H1 (cell line): ENCODE measurements around the gene ADRM1. TPM values are rescaled to one million over a fixed set of nuclear protein-coding genes. Genes with fewer than 3 reads are reported as not detected.
A peak's percentile ranks its signal among the peaks of the same experiment; 100 is the strongest.

Experiments
- CTCF ChIA-PET: fragments of 300-600 bp; sonication (Branson Sonifier 250); formaldehyde crosslinking; loops from one replicate; lab custom pipeline; 2021; ENCODE audit not compliant: partially characterized antibody; lab: Charles Lee
- POLR2A ChIA-PET: fragments of 300-600 bp; sonication (Branson Sonifier 250); formaldehyde crosslinking; loops from one replicate; lab custom pipeline; 2021; ENCODE audit warnings: inconsistent platforms; ENCODE audit not compliant: partially characterized antibody; lab: Charles Lee
- DNase-seq, 2 experiments: peaks; one replicate each; pipeline versions ENCODE4 v3.0.0 to v3.0.0-alpha.2; 2010 to 2022; ENCODE audit warnings: low spot score in 2 of 2, low read depth in 1 of 2, mixed read lengths in 1 of 2
- FAIRE-seq: peaks from 2 replicates; lab custom pipeline; 2011; peaks lifted over from hg19 to GRCh38; lab: Jason Lieb, UNC
- H2AFZ ChIP-seq: 2 replicates; pipeline ENCODE4 v1.8.1; 2012; ENCODE audit warnings: low read length, inconsistent platforms
- H2AK5ac ChIP-seq: 2 replicates; pipeline ENCODE4 v1.6.1; 2013; ENCODE audit warnings: low read depth, low read length
- H2BK120ac ChIP-seq: replicated peaks from 2 replicates; pipeline ENCODE3; 2013; ENCODE audit warnings: low read depth, low read length, inconsistent platforms
- H2BK12ac ChIP-seq: 2 replicates; pipeline ENCODE4 v1.6.1; 2013; ENCODE audit warnings: low read depth, low read length
- H2BK15ac ChIP-seq: 2 replicates; pipeline ENCODE4 v1.6.1; 2013; ENCODE audit warnings: low read length
- H2BK20ac ChIP-seq: 2 replicates; pipeline ENCODE4 v1.6.1; 2013; ENCODE audit warnings: low read length
- H2BK5ac ChIP-seq: 2 replicates; pipeline ENCODE4 v1.6.1; 2013; ENCODE audit warnings: low read depth, low read length
- H3K14ac ChIP-seq: 2 replicates; pipeline ENCODE4 v1.6.1; 2013; ENCODE audit warnings: inconsistent platforms; ENCODE audit not compliant: insufficient read length
- H3K18ac ChIP-seq: 2 replicates; pipeline ENCODE4 v1.6.1; 2013; ENCODE audit warnings: low read length; ENCODE audit errors: extremely low read depth
- H3K23ac ChIP-seq: 2 replicates; pipeline ENCODE4 v1.6.1; 2013; ENCODE audit warnings: inconsistent platforms; ENCODE audit not compliant: insufficient read length
- H3K23me2 ChIP-seq: 2 replicates; pipeline ENCODE4 v1.6.1; 2013; ENCODE audit warnings: low read depth, low read length
- H3K27ac ChIP-seq: 2 replicates; pipeline ENCODE4 v1.6.1; 2011; ENCODE audit warnings: low read depth, low read length, inconsistent platforms
- H3K27me3 ChIP-seq, 4 experiments: replicated peaks in 1 of 4; 1 replicate in 1 of 4; 2 replicates in 3 of 4; pipeline versions ENCODE4 v1.6.1 to v1.8.1; 2011 to 2013; ENCODE audit warnings: low read length in 3 of 4, mild to moderate bottlenecking in 3 of 4, inconsistent platforms in 2 of 4, mixed read lengths in 2 of 4, moderate library complexity in 1 of 4; ENCODE audit not compliant: control insufficient read depth in 3 of 4, insufficient read depth in 3 of 4; ENCODE audit errors: extremely low read depth in 1 of 4
- H3K36me3 ChIP-seq, 4 experiments: 2 replicates each; pipeline versions ENCODE4 v1.6.1 to v1.8.1; 2011 to 2013; ENCODE audit warnings: mild to moderate bottlenecking in 4 of 4, low read length in 3 of 4, moderate library complexity in 2 of 4, control low read depth in 1 of 4, inconsistent platforms in 1 of 4; ENCODE audit not compliant: insufficient read depth in 4 of 4, control insufficient read depth in 2 of 4
- H3K4ac ChIP-seq: replicated peaks from 2 replicates; pipeline ENCODE3; 2013; ENCODE audit warnings: low read length, low read depth, mixed read lengths, inconsistent platforms; ENCODE audit not compliant: insufficient read length
- H3K4me1 ChIP-seq, 4 experiments: replicated peaks in 1 of 4; 1 replicate in 1 of 4; 2 replicates in 3 of 4; pipeline versions ENCODE4 v1.6.1 to v1.8.1; 2011 to 2013; ENCODE audit warnings: low read length in 3 of 4, inconsistent platforms in 2 of 4, mixed read lengths in 1 of 4; ENCODE audit not compliant: insufficient read depth in 4 of 4, control insufficient read depth in 3 of 4
- H3K4me2 ChIP-seq, 2 experiments: 2 replicates each; pipeline versions ENCODE4 v1.6.1 to v1.8.1; 2011 to 2013; ENCODE audit warnings: low read depth in 2 of 2, low read length in 2 of 2, control low read depth in 1 of 2, inconsistent platforms in 1 of 2, mild to moderate bottlenecking in 1 of 2; ENCODE audit not compliant: insufficient read depth in 1 of 2
- H3K4me3 ChIP-seq, 4 experiments: fragments of 200-600, 300-600 bp in 1 of 4; sonication (generic), shearing (Covaris generic), sonication (Bioruptor Twin) in 1 of 4; 2 replicates each; pipeline versions ENCODE4 v1.5.1 to v1.8.1; 2011 to 2016; ENCODE audit warnings: low read length in 4 of 4, low read depth in 3 of 4, control low read depth in 2 of 4, inconsistent platforms in 2 of 4, mild to moderate bottlenecking in 2 of 4, mixed read lengths in 1 of 4, moderate library complexity in 1 of 4; ENCODE audit not compliant: insufficient read depth in 2 of 4; ENCODE audit errors: extremely low read depth in 1 of 4
- H3K56ac ChIP-seq: replicated peaks from 2 replicates; pipeline ENCODE3; 2013; ENCODE audit warnings: low read depth, mild to moderate bottlenecking, mixed read lengths, low read length, inconsistent platforms; ENCODE audit not compliant: insufficient read length
- H3K79me1 ChIP-seq: 2 replicates; pipeline ENCODE4 v1.6.1; 2013; ENCODE audit warnings: low read depth, low read length, control low read depth
- H3K79me2 ChIP-seq, 2 experiments: 2 replicates each; pipeline versions ENCODE4 v1.6.1 to v1.8.1; 2012 to 2013; ENCODE audit warnings: low read length in 2 of 2, mild to moderate bottlenecking in 2 of 2, inconsistent platforms in 1 of 2; ENCODE audit not compliant: insufficient read depth in 2 of 2, control insufficient read depth in 1 of 2
- H3K9ac ChIP-seq, 4 experiments: replicated peaks in 1 of 4; 1 replicate in 1 of 4; 2 replicates in 3 of 4; pipeline versions ENCODE4 v1.6.1 to v1.8.1; 2011 to 2013; ENCODE audit warnings: low read depth in 3 of 4, low read length in 3 of 4, control low read depth in 2 of 4, mild to moderate bottlenecking in 2 of 4, moderate library complexity in 2 of 4, inconsistent platforms in 1 of 4; ENCODE audit errors: extremely low read depth in 1 of 4
- H3K9me3 ChIP-seq, 2 experiments: 2 replicates each; pipeline versions ENCODE4 v1.6.1 to v1.8.1; 2012 to 2013; ENCODE audit warnings: mild to moderate bottlenecking in 2 of 2, moderate library complexity in 2 of 2, control low read depth in 1 of 2, inconsistent platforms in 1 of 2, low read depth in 1 of 2, low read length in 1 of 2, mixed read lengths in 1 of 2; ENCODE audit not compliant: insufficient read depth in 2 of 2
- H4K20me1 ChIP-seq, 2 experiments: replicated peaks in 1 of 2; 2 replicates each; pipeline versions ENCODE3 to v1.8.1; 2011 to 2013; ENCODE audit warnings: inconsistent platforms in 2 of 2, low read length in 2 of 2, mild to moderate bottlenecking in 1 of 2; ENCODE audit not compliant: insufficient read depth in 2 of 2, control insufficient read depth in 1 of 2
- H4K5ac ChIP-seq: 2 replicates; pipeline ENCODE4 v1.6.1; 2013; ENCODE audit warnings: low read length, low read depth, mixed read lengths, inconsistent platforms; ENCODE audit not compliant: insufficient read length
- H4K8ac ChIP-seq: 2 replicates; pipeline ENCODE4 v1.8.0; 2013; ENCODE audit warnings: mild to moderate bottlenecking, moderate library complexity, low read length, inconsistent platforms; ENCODE audit not compliant: insufficient read depth; ENCODE audit errors: extremely low read depth
- H4K91ac ChIP-seq: replicated peaks from 2 replicates; pipeline ENCODE3; 2013; ENCODE audit warnings: low read length, mixed read lengths, inconsistent platforms; ENCODE audit not compliant: insufficient read length
- POLR2AphosphoS5 ChIP-seq: IDR thresholded peaks from 2 replicates; pipeline ENCODE4 v1.6.1; 2011; ENCODE audit warnings: low read depth, low read length
- SP2 ChIP-seq: IDR thresholded peaks from 2 replicates; pipeline ENCODE4 v1.6.1; 2012; ENCODE audit warnings: mild to moderate bottlenecking, low read length, inconsistent platforms
- WGBS, 2 experiments: shearing (Covaris generic) in 1 of 2; methylation state at CpG; one replicate each; pipeline versions ENCODE4 v1.1.6 to v1.1.7; 2013 to 2015; ENCODE audit warnings: low lambda C conversion rate in 2 of 2, mixed read lengths in 2 of 2, inconsistent platforms in 1 of 2, low coverage in 1 of 2, missing lambda C conversion rate in 1 of 2; ENCODE audit not compliant: insufficient replicate concordance in 2 of 2, insufficient coverage in 1 of 2, insufficient read length in 1 of 2; ENCODE audit errors: extremely low coverage in 1 of 2, missing lambda C conversion rate in 1 of 2; 5-methylcytosine and 5-hydroxymethylcytosine counted together
- polyA plus RNA-seq, 7 experiments: library from polyadenylated mRNA; depleted of rRNA in 3 of 7; stranded (reverse) in 5 of 7; unstranded in 2 of 7; fragments of >200 nt in 5 of 7; fragments of 200-250 nt in 2 of 7; gene quantifications; 1 replicate in 5 of 7; 2 replicates in 1 of 7; 4 replicates in 1 of 7; pipeline versions ENCODE4 v1.2.1 to v1.2.3, GENCODE V29; 2011 to 2013; ENCODE audit warnings: missing spikeins in 2 of 7, mixed read lengths in 2 of 7
- total RNA-seq: library from RNA; stranded (reverse); fragmentation: NEBNext Ultra II Directional; extraction: Animal tissue kit (Norgen Biotek cat#: 25700); gene quantifications from 2 replicates; pipeline ENCODE4 v1.2.1, GENCODE V29; 2021

The ADRM1 gene
- total and polyA plus RNA-seq, 2 of the 8 experiments (the other 6 are each of a cell fraction or from before 2014, with no cell fraction given), result 126 to 214 TPM

DNA sequence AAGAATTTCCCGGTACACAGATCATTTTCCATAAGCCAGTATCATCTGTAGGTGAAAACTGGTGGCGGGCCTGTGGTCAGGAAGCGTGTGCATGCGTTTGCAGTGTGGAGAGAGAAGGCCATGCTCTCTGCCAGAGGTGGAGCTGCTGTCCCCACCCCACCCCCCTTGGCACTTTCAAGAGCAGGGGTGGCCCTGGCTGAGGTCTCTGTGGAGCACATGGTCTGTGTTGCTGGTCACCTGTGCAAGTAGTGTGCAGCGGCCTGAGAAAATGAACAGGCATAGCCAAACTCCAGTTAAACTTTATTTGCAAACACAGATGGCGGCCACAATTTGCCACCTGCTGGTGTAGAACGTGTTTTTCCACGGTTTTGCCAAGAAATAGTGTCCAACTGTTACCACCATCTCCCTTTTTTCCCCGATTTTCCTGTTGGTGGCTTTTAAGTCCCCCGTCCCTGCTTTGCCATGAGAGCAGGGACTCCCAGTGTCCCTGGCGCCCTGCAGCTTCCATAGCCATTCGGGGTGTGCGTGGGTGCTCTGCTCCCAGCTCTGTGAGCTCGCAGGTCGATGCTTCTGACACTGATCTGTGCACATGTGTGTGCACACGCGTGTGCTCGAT lies 2.5 kb downstream of the ADRM1 start:
- Histone ChIP-seq H3K4me1 (peaks cover 0 to 9% (median 4%) of the 10 kb centered on the region in 4 experiments; a peak in 5 of 7 replicates), H3K4me2 (peak overlapping the region; percentile 8 to 80; a peak in 2 of 4 replicates), H2BK120ac (no peak overlapping the region), H2BK15ac (no peak overlapping the region), H4K91ac (no peak overlapping the region), H3K23ac (no peak overlapping the region), H2AK5ac (no peak overlapping the region), H2BK12ac (no peak overlapping the region), H3K18ac (no peak overlapping the region), H4K5ac (no peak overlapping the region), H3K27ac (peak overlapping the region; percentile 59; the same call in 1 of the 2 replicates), H3K9me3 (no peaks in the 10 kb centered on the region), H4K8ac (peak overlapping the region; percentile 36; the same call in 1 of the 2 replicates), H3K27me3 (no peaks in the 10 kb centered on the region), H3K9ac (no peak overlapping the region; a peak in 1 of 7 replicates), H2BK20ac (no peak overlapping the region), H2BK5ac (peak overlapping the region; percentile 52; the same call in 1 of the 2 replicates), H3K36me3 (peaks cover 24 to 57% (median 46%) of the 10 kb centered on the region in 4 experiments), H3K4me3 (no peak overlapping the region), H3K56ac (no peak overlapping the region), H3K23me2 (peaks cover 10% of the 10 kb centered on the region; the same call in 1 of the 2 replicates), H4K20me1 (peaks cover 34 to 50% of the 10 kb centered on the region in 2 experiments), H3K4ac (no peak overlapping the region), H3K79me1 (peaks cover 16% of the 10 kb centered on the region), H3K79me2 (peaks cover 18 to 31% of the 10 kb centered on the region in 2 experiments; a peak in 3 of 4 replicates), H3K14ac (no peak overlapping the region), H2AFZ (no peak overlapping the region)
- TF ChIP-seq POLR2AphosphoS5 (peak; percentile 14), SP2 (no peak)
- FAIRE-seq (no peak), DNase-seq (no peak)
- POLR2A ChIA-PET, result interaction anchor here (1.2 to 14.6 kb wide), 12 partner anchors 9 to 83 kb away, joined by 3 to 170 read pairs (median 12); partner anchors contain the start of genes LAMA5 and RPS21
- 93% methylated on average over 18 of the region's 18 CpGs; no CpG with 5 or more reads in 1 of the 2 experiments for WGBS, 2 experiments
- CTCF ChIA-PET, result interaction anchor here (1.2 to 3.2 kb wide), 9 partner anchors 9 to 85 kb away, joined by 3 to 15 read pairs (median 3); partner anchors contain the start of gene LAMA5
